Stimulated activated CD4-positive, alpha-beta T cell treated with anti-CD3 and anti-CD28 coated beads, Interleukin-1b, Interleukin-23, amount 100 ng/mL, for 4 hours (primary cell): Measurements from ENCODE around the gene HEPHL1.
A peak's percentile ranks its signal among the peaks of the same experiment; 100 is the strongest.

Experiments used
- DNase-seq, 2 donors: peaks; one replicate each; pipeline ENCODE4 v3.0.0-alpha.2; 2020; ENCODE audit warnings: low read depth in 2 of 2

Gene HEPHL1

GRCh38 chr11:94130298-94131046 lies 109.3 kb downstream of the HEPHL1 start:
- no peak for DNase-seq

- no peak for DNase-seq
Measured at GRCh38 chr11:94131047-94131717, 110.0 kb downstream of the HEPHL1 start.

- DNase-seq, result no peak
Measured at GRCh38 chr11:94131718-94132115, 110.6 kb downstream of the HEPHL1 start.

GRCh38 chr11:94132152-94132558 lies 111.0 kb downstream of the HEPHL1 start:
- DNase-seq, result no peak

DNA sequence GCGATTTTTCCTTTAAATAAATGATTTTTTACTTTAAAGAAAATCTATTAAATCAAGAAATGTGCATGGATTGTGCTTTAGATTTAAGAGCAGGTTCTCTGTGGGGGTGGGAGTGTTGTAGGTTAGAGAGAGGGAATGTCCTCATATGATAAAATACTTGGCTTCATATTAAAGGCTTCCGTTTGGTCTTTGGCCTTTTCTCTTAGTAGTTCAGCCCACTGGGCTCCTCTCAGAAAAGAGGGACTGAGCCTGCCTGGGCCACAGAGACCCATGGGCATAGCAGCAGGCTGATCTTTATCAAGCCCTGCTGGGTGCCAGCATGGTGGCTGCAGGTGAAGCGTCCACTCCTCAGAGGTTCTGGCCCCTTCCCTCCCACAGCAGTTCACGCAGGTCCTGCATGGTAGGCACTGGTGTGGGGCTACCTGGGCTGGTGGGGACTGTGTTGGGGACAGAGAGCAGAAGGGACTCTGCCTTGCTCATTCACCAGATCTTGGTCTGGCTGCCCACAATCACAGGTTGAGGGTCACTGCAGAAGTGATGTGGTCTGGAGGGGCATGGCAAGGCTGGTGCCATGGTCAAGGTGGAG lies 111.8 kb downstream of the HEPHL1 start:
- no peak for DNase-seq

- no peak for DNase-seq
Measured at GRCh38 chr11:94133752-94134151, 112.6 kb downstream of the HEPHL1 start.

GRCh38 chr11:94134651-94135512 lies 113.7 kb downstream of the HEPHL1 start:
- peak in 1 of 2 donors; percentile 17 for DNase-seq

GRCh38 chr11:94139416-94139815 lies 118.3 kb downstream of the HEPHL1 start:
- no peak for DNase-seq

DNA sequence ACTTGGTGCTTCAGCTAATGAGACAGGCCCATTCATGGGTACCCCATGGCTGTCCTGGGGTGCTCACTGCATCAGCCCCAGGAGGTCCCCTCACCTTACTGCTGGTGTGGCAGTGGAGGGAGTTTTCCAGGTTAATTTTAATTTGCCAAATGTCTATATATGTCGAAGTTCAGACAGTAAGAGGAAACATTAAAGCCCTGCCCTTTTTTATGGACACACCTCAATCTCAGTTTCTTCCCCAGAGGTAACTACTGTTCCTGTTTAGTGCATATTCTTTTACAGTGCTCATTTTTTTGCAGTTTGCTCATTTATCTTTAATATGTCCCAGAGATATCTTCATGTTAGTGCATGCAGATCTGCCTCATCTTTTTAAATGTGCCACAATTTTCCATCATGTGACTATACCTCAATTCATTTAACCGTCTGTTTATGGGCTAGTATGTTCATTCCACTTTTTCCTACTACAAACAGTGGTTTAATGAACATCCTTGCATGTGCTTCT lies 119.1 kb downstream of the HEPHL1 start:
- no peak for DNase-seq

GRCh38 chr11:94141511-94142307 lies 120.6 kb downstream of the HEPHL1 start:
- DNase-seq, result no peak

GRCh38 chr11:94142308-94143281 lies 121.4 kb downstream of the HEPHL1 start:
- no peak for DNase-seq

- no peak for DNase-seq
Measured at GRCh38 chr11:94144216-94144615, 123.1 kb downstream of the HEPHL1 start.

DNA sequence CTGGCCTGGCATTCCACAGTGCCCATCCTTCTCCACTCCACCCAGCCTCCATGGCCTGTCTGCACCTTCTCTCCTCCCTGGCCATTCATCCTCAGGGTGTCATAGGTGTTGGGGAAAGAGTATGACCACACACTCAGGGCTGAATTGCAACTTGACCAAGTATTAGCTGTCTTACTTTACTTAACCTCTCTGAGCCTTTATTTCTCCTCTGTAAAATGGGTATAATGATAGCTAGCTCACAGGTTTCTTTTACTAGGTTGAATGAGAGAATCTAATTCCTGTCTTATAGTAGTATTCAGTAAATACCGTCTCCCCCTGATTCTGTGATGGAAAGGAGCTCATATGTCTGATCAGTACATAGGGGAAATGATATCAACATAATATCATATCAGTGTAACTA lies 123.5 kb downstream of the HEPHL1 start:
- no peak for DNase-seq

DNA sequence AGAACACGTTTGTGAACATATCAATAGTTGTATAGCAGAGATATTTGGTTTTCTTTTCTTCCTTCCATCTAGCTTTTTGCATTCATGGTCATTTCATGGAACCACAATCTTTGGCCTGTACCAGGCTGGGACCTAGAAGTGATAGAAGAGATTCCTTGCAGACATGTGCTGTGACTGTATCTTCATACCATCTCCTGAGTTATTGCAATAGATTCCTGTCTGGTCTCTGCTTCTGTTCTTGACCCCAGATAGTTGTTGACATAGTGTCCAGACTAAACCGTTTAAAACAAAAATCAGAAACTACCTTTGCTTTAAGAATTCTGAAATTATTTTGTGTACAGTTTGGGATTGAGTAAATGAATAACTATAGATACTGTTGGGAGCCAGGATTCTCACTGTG lies 124.3 kb downstream of the HEPHL1 start:
- no peak for DNase-seq

DNA sequence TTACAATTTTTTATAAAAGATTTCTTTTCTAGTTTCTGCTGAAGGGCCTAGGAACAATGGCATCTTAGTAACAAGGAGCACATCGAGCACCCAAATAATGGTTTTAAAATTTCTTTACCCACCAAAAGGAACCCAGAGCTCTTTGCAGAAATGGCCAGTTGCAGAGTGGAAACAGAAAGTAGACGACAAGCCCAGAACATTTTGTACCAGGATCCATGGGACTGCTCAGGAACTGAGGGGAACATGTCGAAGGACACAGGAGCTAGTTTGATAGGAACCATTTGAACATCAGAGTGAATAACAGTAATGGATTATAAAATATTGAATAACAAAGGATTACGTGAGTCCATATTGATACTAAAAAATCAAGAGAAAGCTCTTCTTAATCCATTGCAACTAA lies 124.8 kb downstream of the HEPHL1 start:
- DNase-seq, result no peak

DNA sequence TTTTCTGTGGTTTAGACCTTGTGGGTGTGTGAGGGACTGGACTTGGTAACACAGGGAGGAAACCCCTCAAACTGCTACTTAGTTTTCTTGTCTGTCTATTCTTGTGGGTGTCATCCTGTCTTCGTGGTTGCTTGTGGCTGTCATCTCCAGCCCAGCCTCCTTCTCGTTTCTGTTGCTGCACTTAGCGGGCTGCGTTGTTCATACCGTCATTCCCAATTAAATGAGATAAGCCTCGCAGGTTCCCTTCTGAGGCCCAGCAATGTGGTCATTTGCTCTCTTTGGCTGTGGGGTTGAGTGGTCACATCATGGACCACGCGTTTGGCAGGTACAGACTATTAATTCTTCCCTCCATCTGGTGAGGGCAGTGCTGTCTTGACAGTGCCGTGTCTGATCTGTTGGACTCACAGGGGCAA lies 126.3 kb downstream of the HEPHL1 start:
- no peak for DNase-seq

DNA sequence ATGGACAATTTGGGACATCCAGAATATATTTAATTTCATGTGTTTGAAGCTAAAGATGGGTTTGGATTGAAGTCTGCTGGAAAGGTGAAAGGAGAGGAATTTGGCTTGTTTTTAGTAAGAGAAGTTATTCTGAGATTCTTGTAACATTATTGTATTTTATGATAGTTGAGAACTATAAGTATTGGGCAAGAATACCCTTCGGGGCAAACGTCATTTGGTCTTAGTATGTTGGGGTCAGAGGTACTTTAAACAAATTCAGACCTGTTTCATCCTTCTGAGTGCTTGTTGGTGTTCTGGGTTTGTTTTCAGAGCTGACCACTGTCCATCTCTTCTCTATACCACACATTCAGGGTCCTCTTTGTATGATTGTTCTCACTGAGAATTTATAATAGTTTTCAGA lies 127.0 kb downstream of the HEPHL1 start:
- DNase-seq, result no peak

GRCh38 chr11:94149431-94150017 lies 128.4 kb downstream of the HEPHL1 start:
- DNase-seq, result no peak

- DNase-seq, result no peak
Measured at GRCh38 chr11:94150056-94150455, 128.9 kb downstream of the HEPHL1 start.
